Fibroblast of lung (primary cell): Measurements from ENCODE around the gene ITPR1. TPM values are rescaled to one million over a fixed set of nuclear protein-coding genes. Genes with fewer than 3 reads are reported as not detected.

ENCODE experiments used
- DNase-seq, 2 donors: peaks; one replicate each; pipeline versions ENCODE4 v3.0.0 to v3.0.0-alpha.2; 2010; ENCODE audit warnings: low read depth in 2 of 2
- H2AFZ ChIP-seq: 2 replicates; pipeline ENCODE4 v1.5.1; 2012; ENCODE audit warnings: low read length, control low read depth, inconsistent platforms
- H3K27ac ChIP-seq: 2 replicates; pipeline ENCODE4 v1.5.1; 2011; ENCODE audit warnings: low read length, control low read depth; ENCODE audit not compliant: insufficient read depth
- H3K27me3 ChIP-seq: 2 replicates; pipeline ENCODE4 v1.5.1; 2011; ENCODE audit warnings: mild to moderate bottlenecking, low read length; ENCODE audit not compliant: control insufficient read depth, insufficient read depth
- H3K36me3 ChIP-seq: 2 replicates; pipeline ENCODE4 v1.5.1; 2011; ENCODE audit warnings: low read length; ENCODE audit not compliant: control insufficient read depth, insufficient read depth
- H3K4me1 ChIP-seq: 2 replicates; pipeline ENCODE4 v1.5.1; 2011; ENCODE audit warnings: low read length; ENCODE audit not compliant: control insufficient read depth, insufficient read depth; ENCODE audit errors: extremely low read depth
- H3K4me2 ChIP-seq: 2 replicates; pipeline ENCODE4 v1.5.1; 2011; ENCODE audit warnings: low read length, control low read depth; ENCODE audit not compliant: insufficient read depth; ENCODE audit errors: extremely low read depth
- H3K4me3 ChIP-seq, 4 experiments: fragments of 200-600 bp in 1 of 4; sonication (generic) in 1 of 4; replicated peaks in 1 of 4; 2 replicates each; pipeline ENCODE4 v1.5.1; 2011 to 2016; ENCODE audit warnings: low read length in 4 of 4, low read depth in 3 of 4, mild to moderate bottlenecking in 3 of 4, control low read depth in 2 of 4, inconsistent platforms in 1 of 4, mixed read lengths in 1 of 4; ENCODE audit not compliant: insufficient read depth in 1 of 4; ENCODE audit errors: control extremely low read depth in 1 of 4
- H3K79me2 ChIP-seq: 2 replicates; pipeline ENCODE4 v1.5.1; 2012; ENCODE audit warnings: mild to moderate bottlenecking, low read length, inconsistent platforms; ENCODE audit not compliant: control insufficient read depth, insufficient read depth
- H3K9ac ChIP-seq: 2 replicates; pipeline ENCODE4 v1.5.1; 2011; ENCODE audit warnings: mild to moderate bottlenecking, low read length, control low read depth; ENCODE audit not compliant: insufficient read depth
- H3K9me3 ChIP-seq: 2 replicates; pipeline ENCODE4 v1.5.1; 2012; ENCODE audit warnings: low read depth, low read length; ENCODE audit not compliant: control insufficient read depth, insufficient read depth
- H4K20me1 ChIP-seq: 2 replicates; pipeline ENCODE4 v1.5.1; 2011; ENCODE audit warnings: low read length; ENCODE audit not compliant: control insufficient read depth, insufficient read depth; ENCODE audit errors: extremely low read depth
- EZH2 ChIP-seq: IDR thresholded peaks from 2 replicates; pipeline ENCODE4 v1.5.1; 2012; ENCODE audit warnings: low read length, control low read depth, mild to moderate bottlenecking; ENCODE audit errors: missing control alignments
- polyA plus RNA-seq, 2 donors: library from polyadenylated mRNA; depleted of rRNA in 1 of 2; stranded (reverse) in 1 of 2; unstranded in 1 of 2; fragments of >200 nt; gene quantifications; 2 replicates each; pipeline ENCODE4 v1.2.1, GENCODE V29; 2011 to 2012; ENCODE audit warnings: missing spikeins in 1 of 2
- total RNA-seq: library from RNA; depleted of rRNA; stranded (reverse); fragments of >200 nt; gene quantifications from 2 replicates; pipeline ENCODE4 v1.2.1, GENCODE V29; 2014
- TF ChIP-seq, protein P1 (sequence below), 2 donors: IDR thresholded peaks in 1 of 2; conservative IDR thresholded peaks in 1 of 2; 1 replicate in 1 of 2; 2 replicates in 1 of 2; pipeline ENCODE4 v1.5.1; 2011 to 2012; ENCODE audit warnings: low read length in 2 of 2, control low read depth in 1 of 2, inconsistent platforms in 1 of 2, low read depth in 1 of 2, mild to moderate bottlenecking in 1 of 2

Gene ITPR1
- total and polyA plus RNA-seq, 2 donors (not counting 1 experiment from before 2014, with no cell fraction given): 19.2 to 87.0 TPM

DNA sequence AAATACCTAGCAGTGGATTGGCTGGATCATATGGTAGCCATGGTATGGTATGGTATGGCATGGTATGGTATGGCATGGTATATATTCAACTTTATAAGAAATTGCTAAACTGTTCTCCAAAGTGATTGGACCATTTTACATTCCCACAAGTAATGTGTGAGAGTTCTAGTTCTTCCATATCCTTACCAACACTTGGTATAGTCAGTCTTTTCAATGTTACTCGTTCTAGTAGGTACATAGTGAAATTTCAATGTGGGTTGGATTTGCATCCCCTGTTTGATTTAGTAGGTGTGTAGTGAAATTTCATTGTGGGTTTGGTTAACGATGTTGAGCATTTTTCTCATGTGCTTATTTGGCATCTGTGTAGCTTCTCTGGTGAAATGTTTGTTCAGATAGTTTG lies 154.3 kb downstream of the ITPR1 start:
- Histone ChIP-seq H4K20me1 (no peaks in the 10 kb centered on the region), H3K4me1 (no peaks in the 10 kb centered on the region)
- DNase-seq: no peak

DNA sequence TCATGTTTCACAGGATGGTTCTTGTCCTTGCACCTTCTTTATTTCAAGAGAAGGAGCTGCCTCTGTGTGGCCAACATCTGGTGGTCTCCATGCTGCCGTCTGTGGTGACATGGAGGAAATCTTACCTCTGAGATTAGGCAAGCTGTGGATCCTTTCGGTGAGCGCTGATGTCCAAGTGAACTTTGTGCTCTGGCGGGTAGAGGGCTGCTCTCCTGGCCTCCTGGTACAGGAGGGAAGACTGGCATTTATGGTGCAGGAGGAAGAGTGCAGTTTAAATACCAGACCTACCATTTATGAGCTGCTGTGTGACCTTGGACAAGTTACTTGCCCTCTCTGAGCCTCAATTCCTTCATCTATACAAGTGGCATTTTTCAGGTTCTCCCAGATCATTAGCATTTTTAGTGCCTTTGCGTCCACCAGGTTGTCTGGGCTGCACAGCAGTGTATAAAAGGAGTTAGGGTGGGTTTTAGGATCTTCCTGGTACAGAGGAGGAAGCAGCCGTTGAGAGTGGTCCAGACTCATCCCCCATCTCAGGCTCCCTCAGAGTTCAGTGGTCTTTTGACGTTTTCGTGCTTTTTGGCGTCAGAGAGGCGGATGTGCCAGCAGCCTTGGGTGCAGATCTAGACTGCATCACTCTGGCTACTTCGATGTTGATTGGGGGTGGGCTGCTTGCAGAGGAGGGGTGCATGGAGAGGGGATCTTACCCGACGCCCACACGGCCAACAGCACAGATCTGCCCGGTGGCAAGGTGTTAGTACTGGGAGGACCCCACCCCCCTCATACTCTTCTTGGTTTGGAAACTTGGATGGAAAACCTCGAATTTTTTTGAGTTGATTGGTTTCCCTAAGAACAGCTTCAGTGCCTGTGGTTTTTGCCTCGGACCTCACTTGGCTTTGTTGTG lies 162.2 kb downstream of the ITPR1 start:
- Histone ChIP-seq H4K20me1 (no peaks in the 10 kb centered on the region), H3K4me3 (no peak overlapping the region), H3K4me1 (no peaks in the 10 kb centered on the region), H3K4me2 (no peak overlapping the region), H3K27ac (no peak overlapping the region), H3K36me3 (no peaks in the 10 kb centered on the region), H3K79me2 (no peaks in the 10 kb centered on the region), H2AFZ (no peak overlapping the region), H3K27me3 (no peaks in the 10 kb centered on the region), H3K9me3 (no peaks in the 10 kb centered on the region), H3K9ac (no peak overlapping the region)
- DNase-seq: no peak
- no peak for TF ChIP-seq EZH2

More for the DNA sequence above, 154.3 kb downstream of the ITPR1 start:
- Histone ChIP-seq H3K79me2 (no peaks in the 10 kb centered on the region), H3K4me2 (no peak overlapping the region), H2AFZ (no peak overlapping the region), H3K4me3 (no peak overlapping the region), H3K9ac (no peak overlapping the region), H3K36me3 (no peaks in the 10 kb centered on the region), H3K9me3 (no peaks in the 10 kb centered on the region), H3K27ac (no peak overlapping the region), H3K27me3 (no peaks in the 10 kb centered on the region)
- no peak for TF ChIP-seq EZH2
- TF ChIP-seq, protein P1, sequence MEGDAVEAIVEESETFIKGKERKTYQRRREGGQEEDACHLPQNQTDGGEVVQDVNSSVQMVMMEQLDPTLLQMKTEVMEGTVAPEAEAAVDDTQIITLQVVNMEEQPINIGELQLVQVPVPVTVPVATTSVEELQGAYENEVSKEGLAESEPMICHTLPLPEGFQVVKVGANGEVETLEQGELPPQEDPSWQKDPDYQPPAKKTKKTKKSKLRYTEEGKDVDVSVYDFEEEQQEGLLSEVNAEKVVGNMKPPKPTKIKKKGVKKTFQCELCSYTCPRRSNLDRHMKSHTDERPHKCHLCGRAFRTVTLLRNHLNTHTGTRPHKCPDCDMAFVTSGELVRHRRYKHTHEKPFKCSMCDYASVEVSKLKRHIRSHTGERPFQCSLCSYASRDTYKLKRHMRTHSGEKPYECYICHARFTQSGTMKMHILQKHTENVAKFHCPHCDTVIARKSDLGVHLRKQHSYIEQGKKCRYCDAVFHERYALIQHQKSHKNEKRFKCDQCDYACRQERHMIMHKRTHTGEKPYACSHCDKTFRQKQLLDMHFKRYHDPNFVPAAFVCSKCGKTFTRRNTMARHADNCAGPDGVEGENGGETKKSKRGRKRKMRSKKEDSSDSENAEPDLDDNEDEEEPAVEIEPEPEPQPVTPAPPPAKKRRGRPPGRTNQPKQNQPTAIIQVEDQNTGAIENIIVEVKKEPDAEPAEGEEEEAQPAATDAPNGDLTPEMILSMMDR (conservative IDR thresholded peaks at IDR 0.05 in 1 of 2, IDR thresholded peaks at IDR 0.05 in 1 of 2; ENCODE audit: low read depth in 1 of 2, low read length in 2 of 2): no peak

DNA sequence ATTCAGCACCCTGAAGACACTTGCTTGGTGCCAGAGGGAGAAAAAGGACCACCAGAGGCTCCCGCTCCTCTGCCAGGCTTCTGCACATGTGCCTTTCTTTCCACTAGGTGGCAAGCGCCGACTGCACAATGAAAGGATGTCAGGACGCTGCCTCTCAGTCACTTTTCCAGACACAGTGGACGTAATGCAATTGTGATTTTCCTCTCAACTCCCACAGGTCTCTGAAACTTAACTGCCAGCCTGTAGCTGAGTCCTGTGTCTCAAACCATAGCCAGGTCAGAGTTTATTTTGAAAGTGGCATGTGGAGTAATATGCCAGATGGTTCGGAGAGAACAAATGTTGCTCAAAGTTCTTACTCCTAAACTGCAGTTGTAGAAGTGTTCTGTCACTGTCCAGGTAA lies 162.9 kb downstream of the ITPR1 start:
- Histone ChIP-seq H2AFZ (no peak overlapping the region), H3K79me2 (no peaks in the 10 kb centered on the region), H3K27ac (no peak overlapping the region), H3K4me2 (no peak overlapping the region), H3K4me3 (no peak overlapping the region), H3K36me3 (no peaks in the 10 kb centered on the region), H3K4me1 (no peaks in the 10 kb centered on the region), H4K20me1 (no peaks in the 10 kb centered on the region), H3K9ac (no peak overlapping the region), H3K27me3 (no peaks in the 10 kb centered on the region), H3K9me3 (no peaks in the 10 kb centered on the region)
- peak; percentile 70 to 72 for DNase-seq
- TF ChIP-seq EZH2: no peak
- TF ChIP-seq, protein P1 (conservative IDR thresholded peaks at IDR 0.05 in 1 of 2, IDR thresholded peaks at IDR 0.05 in 1 of 2; ENCODE audit: low read depth in 1 of 2, low read length in 2 of 2): peak; percentile 83 to 92
